TTC549 (cell line): ENCODE results near the gene PRELID3B.

ENCODE experiments used
- FAIRE-seq: peaks from 2 replicates; lab custom pipeline; 2012; peaks lifted over from hg19 to GRCh38; lab: Jason Lieb, UNC

The PRELID3B gene

DNA sequence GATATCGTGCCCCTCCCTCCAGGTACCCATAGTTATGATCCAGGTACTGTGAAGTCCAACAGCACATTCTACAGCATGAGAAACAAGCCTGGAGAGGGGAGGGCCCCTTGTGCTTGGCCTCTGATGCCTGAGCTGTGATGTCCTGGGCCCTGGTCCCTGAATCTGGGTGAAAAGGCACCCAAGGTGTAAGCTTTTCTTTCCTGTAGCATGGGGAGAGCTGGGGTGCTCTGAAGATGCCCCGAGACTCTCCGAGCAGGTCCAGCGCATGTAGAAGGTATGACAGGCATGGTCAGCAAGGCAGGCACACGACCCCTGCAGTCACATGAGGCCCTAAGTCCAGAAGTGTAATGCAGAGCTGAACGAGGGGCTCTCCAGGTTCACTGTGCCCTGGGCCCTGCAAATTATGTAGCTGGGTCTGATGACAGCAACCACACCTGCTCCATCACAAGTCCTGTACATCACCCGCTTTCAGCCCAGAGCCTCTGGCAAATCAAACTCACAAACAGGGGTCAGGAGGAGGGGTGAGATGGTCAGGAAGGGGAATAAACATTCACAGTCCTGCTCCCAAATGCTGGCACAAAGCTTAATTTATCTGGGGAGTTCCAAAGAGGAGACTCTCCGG lies 33.8 kb downstream of the PRELID3B start:
- FAIRE-seq = no peak

DNA sequence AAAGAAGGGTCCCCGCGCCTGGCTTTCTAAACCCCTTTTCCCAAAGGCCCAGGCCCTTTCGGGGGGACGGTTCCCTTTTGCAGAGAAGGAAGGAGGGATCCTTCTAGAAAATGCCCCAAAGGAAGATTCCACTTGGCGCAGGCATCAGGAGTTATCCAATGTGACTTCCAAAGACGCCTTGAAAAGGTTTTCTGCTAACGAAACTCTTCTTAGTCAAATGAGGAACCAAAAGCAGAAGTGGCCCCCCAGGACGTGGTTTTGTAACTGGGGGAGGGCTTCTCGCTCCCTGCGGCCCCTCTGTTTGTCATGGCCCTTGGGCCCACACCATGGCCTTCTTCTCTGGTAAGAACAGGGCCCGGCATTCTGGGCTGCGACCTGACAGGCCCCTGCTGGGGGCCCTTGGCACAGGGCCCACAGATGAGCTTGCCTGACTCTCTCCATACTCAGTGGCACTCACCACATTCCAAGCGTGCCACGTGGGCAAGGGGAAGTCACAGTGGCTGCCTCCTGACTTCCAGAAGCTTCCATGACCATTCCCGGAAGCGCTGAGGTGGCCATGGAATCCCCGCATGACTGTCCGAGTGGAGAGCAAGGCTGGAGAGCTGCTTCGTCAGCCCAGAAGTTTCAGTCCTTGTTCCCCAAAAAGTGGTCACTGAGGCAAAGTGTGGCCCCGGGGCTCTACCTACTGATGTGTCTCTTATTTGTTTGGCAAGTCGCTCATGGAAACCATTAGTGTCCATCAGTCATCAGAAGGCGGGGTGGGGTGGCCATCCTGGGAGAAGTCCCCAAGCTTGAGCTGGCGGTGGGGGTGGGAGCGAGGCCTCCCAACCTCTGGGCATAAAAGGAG lies 34.7 kb downstream of the PRELID3B start:
- no peak for FAIRE-seq

DNA sequence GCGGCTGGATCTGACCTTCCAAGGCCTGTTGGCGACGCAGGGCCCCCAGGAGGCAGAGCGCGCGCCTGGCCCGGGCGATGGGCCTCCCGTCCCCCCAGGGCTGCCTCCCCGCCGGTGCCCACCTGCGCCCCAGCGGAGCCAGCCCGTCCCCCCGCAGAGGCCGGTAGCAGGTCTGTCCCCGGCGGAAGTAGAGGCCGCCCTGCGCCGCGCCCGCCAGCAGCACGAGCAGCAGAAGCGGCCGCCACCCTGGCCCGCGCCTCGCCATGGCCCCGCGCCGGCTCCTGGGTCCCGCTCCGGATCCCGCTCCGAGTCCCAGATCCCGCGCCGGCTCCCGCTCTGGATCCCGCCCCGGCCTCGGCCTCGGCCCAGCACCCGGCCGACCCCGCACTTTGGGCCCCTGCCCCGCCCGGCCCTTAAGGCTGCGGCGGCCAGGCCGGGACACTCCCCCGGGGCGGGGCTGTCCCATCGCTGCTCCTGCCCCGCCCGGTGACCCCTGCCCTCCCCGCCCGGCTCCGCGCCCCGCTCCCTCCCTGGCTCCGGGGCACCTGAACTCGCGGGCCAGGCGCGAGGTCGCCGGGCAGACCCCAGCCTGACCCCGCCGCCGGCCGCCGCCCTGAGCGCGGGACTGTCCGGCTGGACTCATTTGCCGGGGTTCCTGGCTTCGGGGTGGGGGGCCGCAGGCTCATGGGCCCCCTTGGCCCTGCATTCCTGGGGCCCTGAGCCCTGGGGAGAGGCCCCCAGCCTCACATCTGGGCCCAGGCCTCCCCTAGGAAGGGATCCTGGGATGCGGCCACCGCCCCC lies 35.5 kb downstream of the PRELID3B start, which contains the start of gene CTSZ:
TSS of gene CTSZ (minus strand) at position 391 of the 801 bp plus-strand sequence. CDS start at position 265, 126 bp downstream.
- FAIRE-seq = no peak

DNA sequence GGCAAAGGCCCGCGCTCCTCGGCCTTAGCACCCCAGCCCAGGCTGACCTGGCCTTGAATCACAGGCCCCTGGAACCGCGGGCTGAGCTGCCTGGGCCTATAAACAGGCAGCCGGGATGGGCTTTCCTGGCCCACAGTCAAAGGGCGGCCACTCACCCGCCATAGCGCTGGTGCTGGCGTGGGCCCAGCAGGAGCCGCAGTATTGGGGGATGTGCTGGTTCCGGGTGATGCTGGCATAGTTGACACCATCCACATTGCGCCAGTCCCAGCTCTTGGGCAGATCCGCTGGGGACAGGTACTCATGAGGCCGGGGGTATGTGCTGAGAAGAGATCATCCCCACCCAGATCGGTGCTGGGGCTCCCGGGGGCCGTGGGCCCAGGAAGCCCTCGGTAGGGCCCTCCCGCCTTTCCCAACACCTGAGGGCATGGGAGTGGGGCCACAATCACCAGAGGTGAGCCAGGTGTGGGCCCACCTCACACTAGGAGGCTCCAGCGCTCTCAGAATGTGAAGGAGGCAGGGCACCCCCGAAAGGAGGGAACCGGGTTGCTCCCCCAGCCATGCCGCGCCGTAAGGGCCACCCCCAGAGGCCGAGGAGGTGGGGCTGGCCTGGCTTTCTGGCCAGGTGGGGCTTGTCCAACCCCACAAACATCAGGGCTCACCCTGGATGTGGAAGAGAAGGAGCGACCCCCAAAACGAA lies 36.3 kb downstream of the PRELID3B start:
- FAIRE-seq = no peak

DNA sequence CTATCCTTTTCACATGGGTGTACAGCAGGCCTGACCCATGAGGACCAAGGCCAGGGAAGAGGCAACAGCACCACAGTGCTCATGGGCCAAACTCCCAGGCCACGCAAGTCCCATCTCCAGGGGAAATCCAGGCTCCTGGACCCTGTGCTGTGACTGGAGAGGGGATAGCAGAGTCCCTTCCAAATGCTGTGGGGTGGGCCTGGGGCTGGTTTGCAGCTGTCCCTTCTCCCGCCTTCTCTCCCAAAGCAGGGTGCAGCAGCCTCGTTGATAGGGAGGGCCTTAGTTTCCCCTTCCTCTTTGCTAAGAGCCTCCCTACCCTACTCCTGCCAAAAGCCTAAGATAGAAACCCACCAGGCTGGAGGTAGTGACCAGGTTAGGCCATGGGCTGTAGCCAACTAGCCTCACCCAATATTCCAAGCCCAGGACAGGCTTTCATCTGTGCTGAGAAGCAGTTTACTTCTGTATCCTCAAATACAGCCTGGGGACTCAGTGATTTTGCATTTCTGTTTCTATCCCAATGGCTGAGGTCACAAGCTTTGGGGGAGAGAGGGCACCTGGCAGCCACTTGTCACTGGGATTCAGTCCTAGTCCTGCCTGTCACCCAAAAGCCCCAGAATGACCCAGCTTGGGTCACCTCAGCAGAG lies 36.9 kb downstream of the PRELID3B start:
- FAIRE-seq = no peak

DNA sequence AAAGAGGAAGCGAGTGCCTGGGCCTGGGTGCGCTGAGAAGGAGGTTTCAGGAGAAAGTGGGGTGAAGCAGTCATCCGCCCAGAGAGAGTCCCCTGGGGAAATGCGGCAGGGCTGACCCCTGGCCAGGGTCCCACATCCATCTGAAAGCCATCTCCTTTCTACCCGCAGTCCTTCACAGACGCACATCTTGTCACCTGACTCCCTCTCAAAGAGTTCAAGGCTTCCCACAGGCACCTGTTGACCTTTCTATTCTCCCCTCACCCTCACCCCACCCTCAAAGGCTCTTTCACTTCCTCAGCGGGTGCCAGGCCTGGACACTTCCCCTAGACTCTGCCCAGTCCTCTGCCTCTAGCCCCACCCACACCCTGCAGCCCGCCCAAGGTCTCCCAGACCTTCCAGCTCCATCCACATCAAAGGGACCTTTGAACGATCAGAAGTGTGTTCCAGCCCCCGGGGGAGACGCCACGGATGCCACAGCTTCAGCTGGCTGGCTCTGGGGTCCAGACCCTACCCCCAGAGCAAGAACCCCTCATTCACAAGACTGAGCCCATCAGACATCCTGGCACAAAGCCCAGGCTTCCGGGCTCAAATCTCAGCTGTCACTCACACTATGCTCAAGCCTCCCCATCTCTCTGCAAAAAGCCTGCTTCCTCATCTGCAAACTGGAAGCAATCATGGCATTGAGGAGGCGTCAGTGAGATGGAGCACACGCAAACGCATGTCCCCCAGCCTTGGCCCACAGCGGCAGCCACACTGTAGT lies 37.6 kb downstream of the PRELID3B start:
- no peak for FAIRE-seq

DNA sequence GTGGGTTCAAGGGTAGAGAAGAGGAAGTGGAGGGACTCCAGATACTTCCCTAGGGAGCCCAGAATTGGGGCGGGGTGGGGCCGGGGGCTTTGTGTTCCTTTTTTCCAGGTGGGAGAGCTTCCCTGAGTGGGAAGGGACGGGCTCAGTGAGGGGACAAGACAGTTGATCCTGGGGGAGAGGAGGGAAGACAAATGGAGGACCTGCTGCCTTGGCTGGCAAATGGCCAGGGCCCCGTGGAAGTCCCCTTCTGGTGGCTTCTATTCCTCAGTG lies 38.2 kb downstream of the PRELID3B start:
- no peak for FAIRE-seq

DNA sequence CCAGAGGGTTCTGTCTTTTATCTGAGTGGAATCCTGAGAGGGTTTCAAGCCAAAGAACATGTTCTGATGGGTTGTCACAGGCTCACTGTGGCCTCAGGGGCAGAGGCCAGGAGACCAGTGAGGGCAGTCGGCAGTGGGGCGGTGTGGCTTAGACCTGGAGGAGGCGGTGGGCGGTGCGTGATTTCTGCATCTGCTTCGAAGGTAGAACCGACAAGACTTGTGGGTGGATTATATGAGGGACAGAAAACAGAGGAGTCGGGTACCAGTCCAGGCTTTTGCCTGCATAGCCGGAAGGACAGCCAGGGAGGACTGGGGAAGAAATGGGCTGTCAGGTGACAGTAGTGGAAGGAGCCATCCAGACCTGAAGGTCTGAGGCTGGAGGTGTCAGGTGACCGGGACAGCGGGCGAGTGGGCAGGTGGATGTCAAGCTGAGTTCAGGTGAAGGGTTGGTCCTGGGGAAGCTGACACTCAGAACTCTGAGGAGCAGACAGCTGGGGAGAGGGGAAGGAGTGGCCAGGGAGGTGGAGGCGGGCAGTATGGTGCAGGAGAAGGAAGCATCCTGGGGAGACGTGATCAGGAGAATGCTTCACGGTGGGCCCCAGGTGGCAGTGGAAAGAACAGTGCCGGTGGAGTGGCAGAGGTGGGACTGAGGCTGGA lies 38.6 kb downstream of the PRELID3B start:
- FAIRE-seq = no peak

DNA sequence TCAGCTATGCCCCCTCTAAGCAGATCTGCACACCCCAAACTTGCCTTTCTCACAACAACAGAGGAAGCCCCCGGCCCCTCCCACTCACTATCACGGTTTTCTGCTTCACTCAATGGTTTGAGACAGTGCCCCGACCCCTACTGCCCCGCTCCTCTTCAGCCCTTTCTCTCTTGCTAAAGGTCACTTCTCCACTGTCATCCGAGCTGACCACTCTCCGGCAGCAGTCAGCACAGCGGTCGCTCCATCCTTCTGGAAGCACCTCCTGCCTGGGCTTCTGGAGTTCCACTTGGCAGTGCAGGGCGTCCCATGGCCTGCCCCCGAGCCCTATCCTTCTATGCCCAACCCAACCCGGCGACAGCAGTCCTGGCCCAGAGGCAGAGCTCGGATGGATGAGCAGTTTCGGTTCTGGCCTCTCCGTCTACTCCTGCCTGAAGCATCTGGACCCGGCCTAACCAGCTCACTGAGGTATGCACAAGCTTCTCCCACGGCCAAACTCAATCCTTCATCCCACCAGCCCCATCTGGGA lies 39.6 kb downstream of the PRELID3B start:
- FAIRE-seq = no peak

DNA sequence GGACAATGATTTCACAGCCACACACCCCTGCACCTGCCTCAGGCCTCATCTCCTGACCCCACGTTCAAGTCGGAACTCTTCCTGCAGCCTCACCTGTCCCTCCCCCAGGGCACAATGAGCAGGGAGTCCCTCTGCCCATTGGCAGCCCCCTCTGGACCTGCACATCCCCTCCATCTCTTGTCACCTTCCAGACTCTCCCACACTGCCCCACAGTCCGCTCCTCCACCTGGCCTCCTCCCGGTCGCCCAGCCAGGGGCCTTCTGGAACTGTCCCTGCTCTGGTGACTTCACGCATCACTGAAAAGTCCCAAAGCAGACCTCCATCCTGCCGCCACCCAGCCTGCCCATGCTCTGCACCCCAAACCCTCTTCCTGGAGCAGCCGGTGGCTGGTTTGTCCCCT lies 40.2 kb downstream of the PRELID3B start:
- no peak for FAIRE-seq

DNA sequence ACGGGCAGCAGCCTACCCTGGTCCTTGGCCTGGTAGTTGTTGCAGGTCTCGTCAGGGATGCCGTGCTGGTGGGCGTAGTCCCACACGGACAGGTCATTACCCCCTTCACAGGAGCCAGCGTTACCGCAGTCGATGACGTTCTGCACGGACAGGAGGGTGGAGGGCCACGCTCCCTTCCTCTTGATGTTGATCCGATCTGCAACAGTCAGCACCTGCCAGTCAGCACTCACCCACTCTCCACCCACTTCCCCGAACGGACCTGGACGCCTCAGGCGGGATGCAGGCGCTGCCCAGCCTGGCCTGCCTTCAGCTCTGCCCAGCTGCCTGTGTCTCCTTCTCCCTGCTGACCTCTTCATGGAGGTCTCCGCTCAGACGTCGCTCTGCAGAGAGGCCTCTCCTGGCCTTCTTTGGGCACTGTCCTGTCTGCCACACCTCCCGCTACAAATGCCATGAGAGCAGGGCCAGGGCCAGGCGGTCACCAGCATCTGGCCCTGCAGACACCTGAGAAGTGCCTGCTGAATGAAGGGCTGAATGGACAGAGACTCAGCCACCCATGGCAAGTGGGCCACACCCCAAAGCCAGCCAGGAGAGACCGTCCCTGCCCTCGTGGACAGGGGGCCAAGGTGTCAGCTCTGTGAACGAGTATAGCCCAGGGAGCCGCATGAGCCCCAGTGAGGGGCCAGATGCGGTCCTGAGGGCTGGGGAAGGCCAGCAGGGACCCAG lies 41.0 kb downstream of the PRELID3B start:
- no peak for FAIRE-seq

DNA sequence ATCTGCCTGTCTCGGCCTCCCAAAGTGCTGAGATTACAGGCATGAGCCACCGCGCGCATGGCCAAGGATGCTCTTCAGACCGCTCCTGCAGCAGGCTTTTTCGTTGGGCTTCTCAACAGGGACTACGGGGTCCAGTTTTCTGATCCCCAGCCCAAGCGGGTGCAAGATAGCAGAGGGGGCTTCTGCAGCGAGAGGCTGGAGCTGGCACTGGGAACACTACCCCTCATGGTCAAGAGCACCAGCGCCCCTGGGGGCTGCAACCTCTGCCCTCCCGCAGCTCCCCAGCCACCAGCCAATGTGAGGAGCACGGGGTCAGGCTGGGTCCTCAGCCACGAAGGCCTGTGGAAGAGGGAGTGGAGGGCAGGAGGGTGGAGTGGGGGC lies 41.5 kb downstream of the PRELID3B start:
- FAIRE-seq = no peak

DNA sequence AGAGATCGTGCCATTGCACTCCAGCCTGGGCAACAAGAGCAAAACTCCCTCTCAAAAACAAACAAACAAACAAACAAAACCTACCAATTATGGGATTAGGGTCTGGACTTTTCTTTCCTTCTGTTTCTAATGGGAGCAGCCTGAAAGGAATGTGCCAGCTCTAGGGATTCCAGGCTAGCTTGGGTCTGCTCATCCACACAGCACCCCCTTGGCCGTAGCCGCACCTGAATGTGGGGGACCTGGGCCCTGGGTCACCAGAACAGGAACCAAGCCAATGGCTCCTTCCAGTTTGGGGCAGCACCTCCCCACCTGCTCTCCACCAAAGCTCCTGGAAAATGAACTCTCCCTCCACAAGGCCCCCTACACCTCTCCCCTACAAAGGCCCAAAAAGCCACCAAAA lies 42.3 kb downstream of the PRELID3B start:
- FAIRE-seq = no peak

DNA sequence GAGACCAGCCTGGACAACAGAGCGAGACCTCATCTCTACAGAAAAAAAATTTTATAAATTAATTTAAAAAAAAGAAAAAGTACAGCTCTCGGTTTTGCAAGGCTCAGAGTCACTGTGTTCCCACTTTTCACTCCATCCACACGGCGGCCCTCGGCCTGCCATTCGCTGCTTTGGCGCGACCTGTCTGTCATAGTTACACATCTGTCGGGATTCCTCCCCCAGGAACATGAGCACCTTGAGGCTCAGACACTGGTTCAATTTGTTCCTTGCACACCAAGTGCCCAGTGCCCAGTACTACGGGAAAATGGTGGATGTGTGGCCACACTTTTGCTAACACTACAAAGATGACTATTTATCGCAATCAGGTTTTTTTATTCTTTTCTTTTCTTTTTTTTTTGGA lies 43.9 kb downstream of the PRELID3B start:
- no peak for FAIRE-seq

DNA sequence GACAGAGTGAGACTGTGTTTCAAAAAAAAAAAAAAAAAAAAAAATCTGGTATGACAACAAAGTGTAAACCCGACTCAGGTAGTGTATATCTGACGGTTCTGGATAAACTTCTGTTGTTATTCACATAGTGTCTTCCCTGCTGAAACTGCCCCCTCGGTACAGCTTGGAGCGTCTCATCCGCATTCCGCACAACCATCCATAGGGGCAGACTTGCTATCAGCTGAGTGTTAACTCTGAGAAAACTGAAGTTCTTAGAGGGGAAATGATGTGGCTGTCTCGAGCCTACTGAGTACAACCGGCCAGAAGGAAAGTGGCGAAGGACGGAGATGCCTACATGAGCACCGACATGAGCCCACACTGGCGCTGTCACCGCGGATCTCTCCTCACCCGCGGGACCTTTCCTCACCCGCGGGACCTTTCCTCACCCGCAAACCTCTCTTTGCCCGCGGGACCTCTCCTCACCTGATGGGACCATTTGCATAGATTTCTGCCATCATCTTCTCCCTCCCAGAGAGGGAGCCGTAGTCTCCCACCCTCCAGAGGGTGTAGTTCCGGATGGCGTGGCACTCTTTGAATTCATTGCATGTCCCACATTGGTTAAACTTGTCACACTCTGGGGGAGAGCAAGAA lies 45.3 kb downstream of the PRELID3B start:
- FAIRE-seq = no peak

DNA sequence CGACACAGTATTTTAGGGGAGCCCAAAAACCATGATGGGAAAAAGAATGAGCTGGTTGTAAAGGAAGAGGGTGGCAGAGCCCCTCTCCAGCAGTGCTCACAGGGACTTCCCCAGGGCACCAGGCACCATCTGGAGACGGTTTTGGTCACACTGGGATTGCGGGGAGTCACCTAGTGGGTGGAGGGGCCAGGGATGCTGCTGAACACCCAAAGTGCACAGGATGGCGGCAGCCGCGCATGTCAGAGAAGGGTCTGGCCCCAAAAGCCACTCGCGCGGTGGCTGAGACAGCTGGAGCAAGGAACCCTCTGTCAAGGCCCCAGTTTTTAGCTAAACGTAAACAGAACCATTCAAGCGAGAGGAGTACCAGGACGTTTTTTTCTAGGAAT lies 46.4 kb downstream of the PRELID3B start:
- FAIRE-seq = no peak

DNA sequence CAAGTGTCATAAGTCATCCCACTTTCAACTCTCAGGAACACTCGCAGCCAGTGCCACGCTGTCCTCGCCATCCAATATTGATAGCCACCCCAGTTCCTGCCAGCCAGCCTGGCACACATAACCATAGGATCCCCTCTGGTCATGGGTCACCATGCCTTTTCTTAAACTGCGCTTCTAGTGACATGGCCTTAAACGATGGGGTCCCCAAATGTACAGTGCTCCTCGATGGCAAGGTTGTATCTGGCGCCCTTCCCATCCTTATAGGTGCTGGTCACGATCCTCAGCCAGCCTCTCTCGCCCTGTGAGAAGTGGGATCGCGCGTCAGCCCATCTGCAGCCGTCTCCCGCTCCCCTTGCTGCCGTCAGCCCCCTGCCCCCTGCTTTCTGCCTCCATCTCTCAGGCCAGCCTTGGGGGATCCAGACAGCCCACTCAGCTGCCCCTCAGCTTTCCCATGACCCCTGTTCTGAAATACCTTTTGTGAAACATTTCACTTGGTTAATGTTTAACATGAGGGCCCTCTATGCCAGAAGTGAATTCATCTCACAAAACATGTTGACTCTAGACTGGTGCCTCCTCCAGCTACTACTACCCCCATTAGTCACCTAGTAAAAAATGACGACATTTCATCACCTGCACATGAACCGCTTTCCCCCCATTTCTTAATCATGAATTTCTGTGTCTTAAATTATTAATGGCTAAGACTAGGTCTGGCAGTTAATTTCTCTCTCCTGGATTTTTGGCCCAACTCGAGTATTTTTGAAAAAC lies 46.9 kb downstream of the PRELID3B start:
- FAIRE-seq = no peak

DNA sequence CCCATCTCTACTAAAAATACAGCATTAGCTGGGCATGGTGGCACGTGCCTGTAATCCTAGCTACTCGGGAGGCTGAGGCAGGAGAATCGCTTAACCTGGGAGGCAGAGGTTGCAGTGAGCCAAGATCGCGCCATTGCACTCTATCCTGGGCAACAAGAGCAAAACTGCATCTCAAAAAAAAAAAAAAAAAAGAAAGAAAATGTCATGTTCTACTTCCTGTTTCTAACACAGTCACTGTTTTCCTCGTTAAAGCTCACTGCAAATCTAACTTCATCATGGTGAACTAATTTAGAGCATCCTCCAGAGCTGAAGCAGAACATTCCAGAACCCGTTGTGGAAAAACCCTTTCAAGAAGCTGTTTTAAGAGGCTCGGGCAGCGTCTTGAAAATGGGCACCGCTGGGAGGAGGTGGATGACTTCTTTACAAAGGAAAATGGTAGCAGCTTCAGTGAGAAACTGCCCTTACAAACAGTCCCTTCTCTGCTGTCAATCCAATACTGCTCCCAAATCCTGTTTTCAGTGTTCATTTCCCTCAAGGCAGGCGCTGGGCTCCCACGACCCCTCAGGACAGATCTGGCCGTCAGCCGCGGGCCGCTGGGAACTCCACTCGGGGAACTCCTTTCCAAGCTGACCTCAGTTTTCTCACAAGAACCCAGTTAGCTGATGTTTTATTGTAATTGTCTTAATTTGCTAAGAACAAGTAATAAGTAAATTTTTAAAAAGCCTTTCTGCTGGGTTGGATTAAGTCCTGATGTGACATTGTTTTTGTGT lies 48.0 kb downstream of the PRELID3B start:
- FAIRE-seq = no peak
